OCI-LY7 (cell line): ENCODE data around the gene PCDHGA5. TPM values are rescaled to one million over a fixed set of nuclear protein-coding genes. Genes with fewer than 3 reads are reported as not detected.
A peak's percentile ranks its signal among the peaks of the same experiment; 100 is the strongest.

Experiments used
- BruUV-seq: library from RNA; stranded (reverse); fragments of 400-500 nt; replicated peaks from 2 replicates; lab custom pipeline; 2021; lab: Mats Ljungman, UMichigan
- CTCF ChIA-PET: fragments of 300-600 bp; sonication (Branson Sonifier 250); formaldehyde crosslinking; loops from one replicate; lab custom pipeline; 2022; ENCODE audit warnings: antibody characterized with exemption; ENCODE audit not compliant: unreplicated experiment; lab: Charles Lee
- POLR2A ChIA-PET: fragments of 300-600 bp; sonication (Branson Sonifier 250); formaldehyde crosslinking; loops from one replicate; lab custom pipeline; 2022; ENCODE audit warnings: antibody characterized with exemption; lab: Charles Lee
- DNase-seq: peaks from one replicate; pipeline ENCODE4 v3.0.0-alpha.2; 2015; ENCODE audit warnings: low spot score
- H2AFZ ChIP-seq: fragments of 200-600 bp; sonication (generic), shearing (Covaris generic); 2 replicates; pipeline ENCODE4 v1.6.1; 2014; ENCODE audit warnings: mild to moderate bottlenecking, antibody characterized with exemption, low read length, moderate library complexity
- H3K27ac ChIP-seq: fragments of 200-600 bp; sonication (generic); 2 replicates; pipeline ENCODE4 v1.5.1; 2014; ENCODE audit warnings: mixed run types, low read depth, mild to moderate bottlenecking, moderate library complexity, low read length, inconsistent platforms; ENCODE audit not compliant: poor library complexity, severe bottlenecking
- H3K36me3 ChIP-seq: fragments of 200-600 bp; sonication (generic); 2 replicates; pipeline ENCODE4 v1.6.1; 2014; ENCODE audit warnings: mild to moderate bottlenecking, antibody characterized with exemption, low read length, moderate library complexity, mixed read lengths; ENCODE audit not compliant: insufficient read depth
- H3K4me1 ChIP-seq: fragments of 200-600 bp; sonication (generic); 2 replicates; pipeline ENCODE4 v1.5.1; 2014; ENCODE audit warnings: mild to moderate bottlenecking, low read length; ENCODE audit not compliant: insufficient read depth, poor library complexity, severe bottlenecking
- H3K4me2 ChIP-seq: fragments of 200-600 bp; sonication (generic); 2 replicates; pipeline ENCODE4 v1.6.1; 2014; ENCODE audit warnings: mild to moderate bottlenecking, low read length
- H3K4me3 ChIP-seq: fragments of 200-600 bp; sonication (generic); 2 replicates; pipeline ENCODE4 v1.5.1; 2014; ENCODE audit warnings: mild to moderate bottlenecking, low read depth, low read length; ENCODE audit not compliant: poor library complexity, severe bottlenecking
- H3K79me2 ChIP-seq: fragments of 200-600 bp; sonication (generic); 2 replicates; pipeline ENCODE4 v1.6.1; 2016; ENCODE audit warnings: low read depth, mild to moderate bottlenecking, low read length, moderate library complexity, mixed read lengths; ENCODE audit not compliant: insufficient read depth
- H3K9me2 ChIP-seq: fragments of 200-600 bp; sonication (generic); 2 replicates; pipeline ENCODE4 v1.6.1; 2016; ENCODE audit warnings: mild to moderate bottlenecking, low read length, mixed read lengths; ENCODE audit not compliant: insufficient read depth
- H3K9me3 ChIP-seq: fragments of 200-600 bp; sonication (generic); 2 replicates; pipeline ENCODE4 v1.6.1; 2014; ENCODE audit warnings: mild to moderate bottlenecking, mixed run types, low read length, mixed read lengths
- H4K20me1 ChIP-seq: fragments of 200-600 bp; sonication (generic); 2 replicates; pipeline ENCODE4 v1.6.1; 2014; ENCODE audit warnings: mild to moderate bottlenecking, antibody characterized with exemption, low read length, moderate library complexity, mixed read lengths; ENCODE audit not compliant: insufficient read depth
- CTCF ChIP-seq: fragments of 200-600 bp; sonication (generic); conservative IDR thresholded peaks from 2 replicates; pipeline ENCODE4 v1.5.1; 2014; ENCODE audit warnings: mild to moderate bottlenecking, antibody characterized with exemption, low read length, moderate library complexity, mixed read lengths
- EZH2phosphoT487 ChIP-seq: fragments of 200-600 bp; sonication (generic); IDR thresholded peaks from 2 replicates; pipeline ENCODE4 v1.6.1; 2018; ENCODE audit warnings: low read depth, borderline replicate concordance, mild to moderate bottlenecking, mixed run types, antibody characterized with exemption, low read length, moderate library complexity, mixed read lengths
- intact Hi-C: fragments of 100-400 bp; cut with micrococcal nuclease; formaldehyde crosslinking; loops from one replicate; pipeline ENCODE4 v1.10.0; 2022; ENCODE audit not compliant: unreplicated experiment
- total RNA-seq, 2 experiments: library from RNA; depleted of rRNA in 1 of 2; stranded (reverse); fragments of >200 nt in 1 of 2; shearing (Covaris generic) in 1 of 2; gene quantifications; 2 replicates each; pipeline ENCODE4 v1.2.3, GENCODE V29; 2014 to 2022

The PCDHGA5 gene
- total RNA-seq, 2 experiments from 2014 or later = 4.9 to 5.2 TPM

- no peaks in the 10 kb centered on the region for H4K20me1 ChIP-seq
- POLR2A ChIA-PET = no interaction called here
- H3K9me3 ChIP-seq = no peaks in the 10 kb centered on the region; the same call in 1 of the 2 replicates
- DNase-seq = peak; percentile 59
- H3K36me3 ChIP-seq = peaks cover 24% of the 10 kb centered on the region
- H3K4me1 ChIP-seq = peaks cover 41% of the 10 kb centered on the region
- peak overlapping the region; percentile 79 for H3K4me2 ChIP-seq
- H3K27ac ChIP-seq = peak overlapping the region; percentile 85
- no peaks in the 10 kb centered on the region for H3K9me2 ChIP-seq
- CTCF ChIA-PET = interaction anchor here (0.6 kb wide), 1 partner anchor 51 kb away, joined by 3 read pairs; no protein-coding TSS in a partner anchor
- no TSS peak for BruUV-seq
- H3K79me2 ChIP-seq = peaks cover 24% of the 10 kb centered on the region; the same call in 1 of the 2 replicates
- TF ChIP-seq EZH2phosphoT487 (no peak), CTCF (no peak)
- peak overlapping the region; percentile 60; the same call in 1 of the 2 replicates for H2AFZ ChIP-seq
- peak overlapping the region; percentile 66 for H3K4me3 ChIP-seq
- intact Hi-C loops = loop anchor here (5.0 kb wide), 1 partner anchor 115 kb away; the partner anchor contains the start of gene PCDHGC3
Measured at GRCh38 chr5:141362719-141363118, 1.2 kb upstream of the PCDHGA5 start.

GRCh38 chr5:141366016-141366896 is 2.3 kb downstream of the PCDHGA5 start:
- no peak overlapping the region for H2AFZ ChIP-seq
- H3K9me3 ChIP-seq = no peaks in the 10 kb centered on the region; the same call in 1 of the 2 replicates
- BruUV-seq = no TSS peak
- intact Hi-C loops = no loop called here
- H3K36me3 ChIP-seq = peaks cover 24% of the 10 kb centered on the region
- TF ChIP-seq CTCF (no peak), EZH2phosphoT487 (no peak)
- peaks cover 17% of the 10 kb centered on the region; the same call in 1 of the 2 replicates for H3K79me2 ChIP-seq
- no peaks in the 10 kb centered on the region for H3K9me2 ChIP-seq
- H3K4me3 ChIP-seq = no peak overlapping the region
- POLR2A ChIA-PET = interaction anchor here (0.7 kb wide), 1 partner anchor 141 kb away, joined by 3 read pairs; no protein-coding TSS in a partner anchor
- H3K4me2 ChIP-seq = no peak overlapping the region
- H3K27ac ChIP-seq = no peak overlapping the region
- no peaks in the 10 kb centered on the region for H4K20me1 ChIP-seq
- CTCF ChIA-PET = no interaction called here
- peaks cover 35% of the 10 kb centered on the region for H3K4me1 ChIP-seq
- DNase-seq = no peak
